HG02884 (cell line): ENCODE measurements around the gene HMGB1.

Experiments
- ATAC-seq: cut with Tn5 transposase; IDR thresholded peaks from one replicate; pipeline ENCODE4 v1.9.1; 2021; ENCODE audit warnings: mild to moderate bottlenecking, moderate library complexity; ENCODE audit not compliant: unreplicated experiment

HMGB1 gene

GRCh38 chr13:30435911-30436451 is 29.8 kb downstream of the HMGB1 start:
- no peak for ATAC-seq

GRCh38 chr13:30431269-30431940 is 34.3 kb downstream of the HMGB1 start:
- ATAC-seq: no peak

- peak; percentile 82 for ATAC-seq
Observed at GRCh38 chr13:30429721-30430694, 35.7 kb downstream of the HMGB1 start.

- no peak for ATAC-seq
Observed at GRCh38 chr13:30429235-30429634, 36.5 kb downstream of the HMGB1 start.

- no peak for ATAC-seq
Observed at GRCh38 chr13:30423891-30424290, 41.8 kb downstream of the HMGB1 start.

GRCh38 chr13:30422054-30422839 is 43.5 kb downstream of the HMGB1 start, which contains the start of gene UBE2L5:
UBE2L5 (plus strand) TSS chr13:30422493; CDS start chr13:30427991, 5,498 bp downstream.
- ATAC-seq: peak; percentile 84

GRCh38 chr13:30421093-30422053 is 44.4 kb downstream of the HMGB1 start:
- peak; percentile 45 for ATAC-seq

- ATAC-seq: no peak
Observed at GRCh38 chr13:30418717-30419459, 46.8 kb downstream of the HMGB1 start.

- ATAC-seq: no peak
Observed at GRCh38 chr13:30418075-30418716, 47.5 kb downstream of the HMGB1 start.

GRCh38 chr13:30416471-30416870 is 49.3 kb downstream of the HMGB1 start:
- no peak for ATAC-seq

- peak; percentile 86 for ATAC-seq
Observed at GRCh38 chr13:30415430-30416030, 50.2 kb downstream of the HMGB1 start.

GRCh38 chr13:30413842-30414241 is 51.9 kb downstream of the HMGB1 start:
- ATAC-seq: no peak

GRCh38 chr13:30412346-30412745 is 53.4 kb downstream of the HMGB1 start:
- ATAC-seq: no peak

GRCh38 chr13:30410705-30411125 is 55.0 kb downstream of the HMGB1 start:
- ATAC-seq: no peak

- ATAC-seq: no peak
Observed at GRCh38 chr13:30409886-30410704, 55.6 kb downstream of the HMGB1 start.

- ATAC-seq: peak; percentile 96
Observed at GRCh38 chr13:30408319-30409101, 57.2 kb downstream of the HMGB1 start.
